ENCODE data around the gene SYT9.

DNA sequence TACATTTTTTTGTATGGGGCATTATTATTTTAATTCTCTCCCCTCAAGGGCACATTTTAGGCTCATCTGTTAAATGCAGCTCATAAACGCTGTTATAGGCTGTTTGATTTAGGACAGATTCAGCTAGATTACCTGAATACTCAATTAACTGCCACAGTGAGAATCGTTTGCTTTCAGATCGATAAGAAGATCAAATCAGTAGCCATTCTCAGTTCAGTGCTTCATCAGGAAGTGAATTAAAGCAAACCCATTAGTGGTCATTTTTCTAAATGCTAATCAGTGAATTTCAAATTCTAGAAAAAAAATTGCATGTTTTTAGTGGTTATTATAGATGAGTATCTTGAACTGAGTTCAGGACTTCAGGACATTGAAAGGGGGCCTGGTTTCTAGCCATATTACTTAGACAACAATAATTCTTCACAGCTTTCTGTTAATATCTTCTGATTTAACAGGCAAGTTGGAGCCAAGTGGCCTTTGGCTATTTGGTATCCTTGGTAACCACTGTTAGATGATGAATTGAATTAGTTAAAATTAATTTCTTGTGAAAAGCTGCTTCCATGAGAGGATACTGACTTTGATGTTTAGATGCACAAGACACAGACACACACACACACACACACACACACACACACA is 18.6 kb downstream of the SYT9 start:
- TF ChIP-seq EZH2 (IDR thresholded peaks at IDR 0.05; ENCODE audit: borderline replicate concordance, low read depth, low read length, severe bottlenecking) (no peak), POLR2A (IDR thresholded peaks at IDR 0.05; ENCODE audit: low read depth, low read length) (no peak)
- TF ChIP-seq, protein P1, sequence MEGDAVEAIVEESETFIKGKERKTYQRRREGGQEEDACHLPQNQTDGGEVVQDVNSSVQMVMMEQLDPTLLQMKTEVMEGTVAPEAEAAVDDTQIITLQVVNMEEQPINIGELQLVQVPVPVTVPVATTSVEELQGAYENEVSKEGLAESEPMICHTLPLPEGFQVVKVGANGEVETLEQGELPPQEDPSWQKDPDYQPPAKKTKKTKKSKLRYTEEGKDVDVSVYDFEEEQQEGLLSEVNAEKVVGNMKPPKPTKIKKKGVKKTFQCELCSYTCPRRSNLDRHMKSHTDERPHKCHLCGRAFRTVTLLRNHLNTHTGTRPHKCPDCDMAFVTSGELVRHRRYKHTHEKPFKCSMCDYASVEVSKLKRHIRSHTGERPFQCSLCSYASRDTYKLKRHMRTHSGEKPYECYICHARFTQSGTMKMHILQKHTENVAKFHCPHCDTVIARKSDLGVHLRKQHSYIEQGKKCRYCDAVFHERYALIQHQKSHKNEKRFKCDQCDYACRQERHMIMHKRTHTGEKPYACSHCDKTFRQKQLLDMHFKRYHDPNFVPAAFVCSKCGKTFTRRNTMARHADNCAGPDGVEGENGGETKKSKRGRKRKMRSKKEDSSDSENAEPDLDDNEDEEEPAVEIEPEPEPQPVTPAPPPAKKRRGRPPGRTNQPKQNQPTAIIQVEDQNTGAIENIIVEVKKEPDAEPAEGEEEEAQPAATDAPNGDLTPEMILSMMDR (IDR thresholded peaks at IDR 0.05; ENCODE audit: extremely low read depth in 1 of 2, insufficient read depth in 1 of 2, low read depth in 1 of 2, low read length in 2 of 2): no peak
- TF ChIP-seq, protein P2, sequence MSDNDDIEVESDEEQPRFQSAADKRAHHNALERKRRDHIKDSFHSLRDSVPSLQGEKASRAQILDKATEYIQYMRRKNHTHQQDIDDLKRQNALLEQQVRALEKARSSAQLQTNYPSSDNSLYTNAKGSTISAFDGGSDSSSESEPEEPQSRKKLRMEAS (IDR thresholded peaks at IDR 0.05; ENCODE audit: insufficient read depth, insufficient read length): no peak

All from endothelial cell of umbilical vein (primary cell).